Right atrium auricular region (tissue), 2 donors: Measurements from ENCODE around the gene TMEM37. TPM values are rescaled to one million over a fixed set of nuclear protein-coding genes. Genes with fewer than 3 reads are reported as not detected.

Experiments
- DNase-seq: peaks from one replicate; pipeline ENCODE4 v3.0.0-alpha.2; 2019; ENCODE audit warnings: low spot score
- H3K27ac ChIP-seq, 2 donors: fragments of 200-600 bp; sonication (generic); 1 replicate in 1 of 2; 2 replicates in 1 of 2; pipeline ENCODE4 v1.5.1; 2016 to 2019
- H3K27me3 ChIP-seq, 2 donors: fragments of 200-600 bp; sonication (generic); one replicate each; pipeline versions ENCODE4 v1.5.1 to v1.6.0; 2017 to 2019
- H3K36me3 ChIP-seq: fragments of 200-600 bp; sonication (generic); one replicate; pipeline ENCODE4 v1.5.1; 2016
- H3K4me1 ChIP-seq, 2 donors: fragments of 200-600 bp; sonication (generic); one replicate each; pipeline versions ENCODE4 v1.5.1 to v1.6.0; 2017 to 2019
- H3K4me3 ChIP-seq, 2 donors: fragments of 200-600 bp; sonication (generic); 1 replicate in 1 of 2; 2 replicates in 1 of 2; pipeline ENCODE4 v1.5.1; 2017 to 2019; ENCODE audit warnings: mild to moderate bottlenecking in 1 of 2, moderate library complexity in 1 of 2
- H3K9me3 ChIP-seq, 2 donors: fragments of 200-600 bp; sonication (generic); one replicate each; pipeline ENCODE4 v1.5.1; 2019
- total RNA-seq, 2 donors: library from RNA; depleted of rRNA; stranded (reverse); fragments of >200 nt; gene quantifications; one replicate each; pipeline ENCODE4 v1.1.0, GENCODE V29; 2016
- TF ChIP-seq, protein P1 (sequence below), 2 donors: fragments of 200-600 bp; sonication (generic); IDR thresholded peaks; one replicate each; pipeline ENCODE4 v1.5.1; 2019; ENCODE audit warnings: antibody characterized with exemption in 2 of 2

Gene TMEM37
- total RNA-seq, 2 donors from 2014 or later: 3.3 to 5.4 TPM

GRCh38 chr2:119432851-119433522 is 1.3 kb downstream of the TMEM37 start:
- Histone ChIP-seq H3K4me3 (peak overlapping the region in 1 of 2 donors; percentile 57), H3K9me3 (no peaks in the 10 kb centered on the region), H3K36me3 (no peaks in the 10 kb centered on the region), H3K4me1 (peaks cover 0 to 16% of the 10 kb centered on the region in 2 donors), H3K27ac (no peak overlapping the region), H3K27me3 (no peaks in the 10 kb centered on the region)
- no peak for DNase-seq
- TF ChIP-seq, protein P1, sequence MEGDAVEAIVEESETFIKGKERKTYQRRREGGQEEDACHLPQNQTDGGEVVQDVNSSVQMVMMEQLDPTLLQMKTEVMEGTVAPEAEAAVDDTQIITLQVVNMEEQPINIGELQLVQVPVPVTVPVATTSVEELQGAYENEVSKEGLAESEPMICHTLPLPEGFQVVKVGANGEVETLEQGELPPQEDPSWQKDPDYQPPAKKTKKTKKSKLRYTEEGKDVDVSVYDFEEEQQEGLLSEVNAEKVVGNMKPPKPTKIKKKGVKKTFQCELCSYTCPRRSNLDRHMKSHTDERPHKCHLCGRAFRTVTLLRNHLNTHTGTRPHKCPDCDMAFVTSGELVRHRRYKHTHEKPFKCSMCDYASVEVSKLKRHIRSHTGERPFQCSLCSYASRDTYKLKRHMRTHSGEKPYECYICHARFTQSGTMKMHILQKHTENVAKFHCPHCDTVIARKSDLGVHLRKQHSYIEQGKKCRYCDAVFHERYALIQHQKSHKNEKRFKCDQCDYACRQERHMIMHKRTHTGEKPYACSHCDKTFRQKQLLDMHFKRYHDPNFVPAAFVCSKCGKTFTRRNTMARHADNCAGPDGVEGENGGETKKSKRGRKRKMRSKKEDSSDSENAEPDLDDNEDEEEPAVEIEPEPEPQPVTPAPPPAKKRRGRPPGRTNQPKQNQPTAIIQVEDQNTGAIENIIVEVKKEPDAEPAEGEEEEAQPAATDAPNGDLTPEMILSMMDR (IDR thresholded peaks at IDR 0.05): no peak

DNA sequence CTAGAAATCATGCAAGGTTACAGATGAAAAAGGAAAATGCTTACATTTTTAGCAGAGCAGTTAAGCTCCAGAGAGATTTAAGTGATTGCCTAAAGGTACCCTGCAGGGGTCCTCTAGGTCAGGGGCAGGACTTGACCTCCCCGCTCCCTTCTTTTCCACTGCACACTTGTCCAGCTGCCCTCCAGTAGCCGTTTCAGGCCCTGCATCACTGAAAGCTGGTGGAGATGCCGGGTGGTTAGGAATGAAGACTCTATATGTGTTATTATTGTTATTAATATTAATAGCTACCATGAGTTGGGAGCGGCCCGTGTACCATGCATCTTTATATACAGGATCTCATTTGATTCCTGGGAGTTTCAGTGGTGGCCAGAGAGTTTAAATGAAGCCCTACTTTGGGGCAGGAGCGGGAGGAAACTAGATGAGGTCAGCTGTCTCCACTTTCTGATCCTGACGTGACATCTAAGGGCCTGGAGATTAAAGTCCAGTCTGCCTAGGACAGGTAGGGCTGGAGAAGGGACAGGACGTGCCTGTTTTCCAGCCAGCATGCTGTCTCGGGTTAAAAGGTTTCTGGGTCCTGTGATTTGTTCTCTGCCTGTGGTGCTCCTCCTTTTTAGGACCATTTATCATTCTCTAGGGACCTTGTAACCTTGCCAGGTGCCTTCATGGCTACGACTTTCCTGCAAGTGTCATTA is 2.1 kb downstream of the TMEM37 start:
- no peaks in the 10 kb centered on the region for H3K9me3 ChIP-seq
- TF ChIP-seq, protein P1 (IDR thresholded peaks at IDR 0.05): no peak
- no peak for DNase-seq
- H3K36me3 ChIP-seq: no peaks in the 10 kb centered on the region
- H3K27ac ChIP-seq: no peak overlapping the region
- peaks cover 0 to 16% of the 10 kb centered on the region in 2 donors for H3K4me1 ChIP-seq
- H3K4me3 ChIP-seq: no peak overlapping the region
- no peaks in the 10 kb centered on the region for H3K27me3 ChIP-seq

DNA sequence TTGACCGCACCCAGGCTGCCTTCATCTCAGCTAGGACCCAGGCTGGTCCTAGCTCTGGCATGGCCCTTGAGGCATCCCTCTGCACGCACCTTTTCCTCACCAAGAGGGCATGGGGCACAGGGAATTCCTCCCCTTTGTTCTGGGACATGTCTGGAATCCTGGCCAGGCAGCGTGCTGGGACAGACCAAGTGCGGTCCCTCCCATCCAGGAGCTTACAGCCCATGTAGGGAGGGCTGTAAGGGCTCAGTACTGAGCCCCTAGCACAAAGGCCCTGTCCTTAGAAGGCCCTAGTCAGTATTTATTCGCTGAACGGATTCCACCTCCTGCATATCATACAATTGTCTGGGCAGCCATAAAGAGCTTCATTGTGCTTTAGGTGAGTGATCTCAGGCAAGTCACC is 3.0 kb downstream of the TMEM37 start:
- no peak for DNase-seq

GRCh38 chr2:119435081-119435952 is 3.7 kb downstream of the TMEM37 start:
- no peak overlapping the region for H3K4me3 ChIP-seq
- no peaks in the 10 kb centered on the region for H3K9me3 ChIP-seq
- TF ChIP-seq, protein P1 (IDR thresholded peaks at IDR 0.05): no peak
- DNase-seq: no peak
- H3K27me3 ChIP-seq: no peaks in the 10 kb centered on the region
- H3K27ac ChIP-seq: no peak overlapping the region
- H3K36me3 ChIP-seq: no peaks in the 10 kb centered on the region
- peaks cover 0 to 11% of the 10 kb centered on the region in 2 donors for H3K4me1 ChIP-seq

More for the DNA sequence above, 3.0 kb downstream of the TMEM37 start:
- H3K4me1 ChIP-seq: peaks cover 0 to 11% of the 10 kb centered on the region in 2 donors
- H3K9me3 ChIP-seq: no peaks in the 10 kb centered on the region
- TF ChIP-seq, protein P1 (IDR thresholded peaks at IDR 0.05): no peak
- no peaks in the 10 kb centered on the region for H3K36me3 ChIP-seq
- H3K27ac ChIP-seq: no peak overlapping the region
- no peak overlapping the region for H3K4me3 ChIP-seq
- no peaks in the 10 kb centered on the region for H3K27me3 ChIP-seq

DNA sequence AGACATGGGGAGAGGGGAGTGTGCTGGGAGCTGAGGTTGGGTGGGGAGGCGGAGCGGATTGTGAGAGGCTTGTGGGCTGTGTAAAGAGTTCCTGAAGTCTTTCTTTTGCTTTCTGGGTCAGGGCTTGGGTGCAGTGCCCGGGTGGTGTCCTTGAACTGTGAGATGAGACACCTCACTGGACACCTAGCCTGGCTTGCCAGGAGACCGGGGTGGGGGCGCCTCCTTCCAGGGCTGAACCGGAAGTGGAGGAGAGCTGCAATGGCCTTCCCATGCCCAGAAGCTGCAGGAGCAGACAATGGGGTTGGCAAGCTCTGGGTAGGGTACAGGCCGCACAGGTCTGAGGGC is 4.3 kb downstream of the TMEM37 start:
- Histone ChIP-seq H3K9me3 (no peaks in the 10 kb centered on the region), H3K4me1 (peaks cover 0 to 11% of the 10 kb centered on the region in 2 donors), H3K4me3 (no peak overlapping the region), H3K27me3 (no peaks in the 10 kb centered on the region), H3K27ac (no peak overlapping the region), H3K36me3 (no peaks in the 10 kb centered on the region)
- no peak for DNase-seq
- TF ChIP-seq, protein P1 (IDR thresholded peaks at IDR 0.05): no peak
